H9 (cell line): ENCODE results near the gene SUPT5H. TPM values are rescaled to one million over a fixed set of nuclear protein-coding genes. Genes with fewer than 3 reads are reported as not detected.

Source experiments
- DNase-seq: peaks from one replicate; pipeline ENCODE4 v3.0.0-alpha.2; 2017
- H2AFZ ChIP-seq: one replicate; pipeline ENCODE4 v1.6.1; 2013; ENCODE audit warnings: mild to moderate bottlenecking, low read length, control low read depth, moderate library complexity
- H2AK5ac ChIP-seq: 2 replicates; pipeline ENCODE4 v1.6.1; 2013; ENCODE audit warnings: low read length, control low read depth, mixed read lengths; ENCODE audit not compliant: insufficient read length
- H2BK120ac ChIP-seq: one replicate; pipeline ENCODE4 v1.6.1; 2013; ENCODE audit warnings: low read depth, mild to moderate bottlenecking, low read length, control low read depth, inconsistent platforms; ENCODE audit not compliant: poor library complexity, severe bottlenecking
- H2BK12ac ChIP-seq: 2 replicates; pipeline ENCODE4 v1.6.1; 2013; ENCODE audit warnings: low read length, control low read depth, mixed read lengths, low read depth; ENCODE audit not compliant: insufficient read length
- H2BK15ac ChIP-seq: 2 replicates; pipeline ENCODE4 v1.6.1; 2013; ENCODE audit warnings: low read depth, low read length, control low read depth
- H2BK20ac ChIP-seq: one replicate; pipeline ENCODE4 v1.6.1; 2013; ENCODE audit warnings: low read depth, mild to moderate bottlenecking, low read length, control low read depth, inconsistent platforms; ENCODE audit not compliant: poor library complexity, severe bottlenecking
- H2BK5ac ChIP-seq: 2 replicates; pipeline ENCODE4 v1.6.1; 2013; ENCODE audit warnings: low read length, control low read depth, mixed read lengths; ENCODE audit not compliant: insufficient read length
- H3K14ac ChIP-seq: 2 replicates; pipeline ENCODE4 v1.6.1; 2013; ENCODE audit warnings: low read length, control low read depth; ENCODE audit not compliant: insufficient read depth
- H3K18ac ChIP-seq: 2 replicates; pipeline ENCODE4 v1.6.1; 2013; ENCODE audit warnings: low read depth, mild to moderate bottlenecking, mixed read lengths, low read length, control low read depth; ENCODE audit not compliant: insufficient read length
- H3K23ac ChIP-seq: 2 replicates; pipeline ENCODE4 v1.6.1; 2013; ENCODE audit warnings: low read length, control low read depth, mixed read lengths, low read depth; ENCODE audit not compliant: insufficient read length
- H3K23me2 ChIP-seq: 2 replicates; pipeline ENCODE4 v1.6.1; 2013; ENCODE audit warnings: low read depth, mild to moderate bottlenecking, mixed read lengths, low read length, control low read depth; ENCODE audit not compliant: insufficient read length, poor library complexity, severe bottlenecking
- H3K27ac ChIP-seq: 2 replicates; pipeline ENCODE4 v1.5.1; 2013; ENCODE audit warnings: low read length, control low read depth, mixed read lengths, low read depth; ENCODE audit not compliant: insufficient read length
- H3K27me3 ChIP-seq: 2 replicates; pipeline ENCODE4 v1.6.1; 2013; ENCODE audit warnings: low read length, control low read depth, inconsistent platforms; ENCODE audit not compliant: insufficient read depth
- H3K4ac ChIP-seq: 2 replicates; pipeline ENCODE4 v1.6.1; 2013; ENCODE audit warnings: low read depth, mild to moderate bottlenecking, control low read depth, inconsistent platforms, low read length, moderate library complexity
- H3K4me1 ChIP-seq: 2 replicates; pipeline ENCODE4 v1.6.1; 2013; ENCODE audit warnings: low read length, control low read depth, inconsistent platforms; ENCODE audit not compliant: insufficient read depth
- H3K4me2 ChIP-seq: 2 replicates; pipeline ENCODE4 v1.6.1; 2013; ENCODE audit warnings: low read length, control low read depth, mixed read lengths; ENCODE audit not compliant: insufficient read length, insufficient read depth
- H3K56ac ChIP-seq: 2 replicates; pipeline ENCODE4 v1.6.1; 2013; ENCODE audit warnings: low read depth, mild to moderate bottlenecking, mixed read lengths, low read length, control low read depth; ENCODE audit not compliant: insufficient read length
- H3K79me1 ChIP-seq: 2 replicates; pipeline ENCODE4 v1.6.1; 2013; ENCODE audit warnings: low read depth, mild to moderate bottlenecking, moderate library complexity, low read length, control low read depth, inconsistent platforms; ENCODE audit not compliant: insufficient read depth, poor library complexity, severe bottlenecking
- H3K79me2 ChIP-seq: 2 replicates; pipeline ENCODE4 v1.6.1; 2013; ENCODE audit warnings: low read length, control low read depth, inconsistent platforms; ENCODE audit not compliant: insufficient read depth
- H3K9ac ChIP-seq: 2 replicates; pipeline ENCODE4 v1.6.1; 2013; ENCODE audit warnings: low read length, control low read depth, mixed read lengths; ENCODE audit not compliant: insufficient read length; ENCODE audit errors: extremely low read depth
- H3K9me3 ChIP-seq: one replicate; pipeline ENCODE4 v1.6.1; 2013; ENCODE audit warnings: low read depth, low read length, inconsistent platforms; ENCODE audit not compliant: control insufficient read depth
- H3T11ph ChIP-seq: one replicate; pipeline ENCODE4 v1.6.1; 2013; ENCODE audit warnings: mild to moderate bottlenecking, low read length, control low read depth, inconsistent platforms
- H4K20me1 ChIP-seq: one replicate; pipeline ENCODE4 v1.6.1; 2013; ENCODE audit not compliant: control insufficient read depth, insufficient read length, insufficient read depth
- H4K5ac ChIP-seq: 2 replicates; pipeline ENCODE4 v1.6.1; 2013; ENCODE audit warnings: low read depth, mild to moderate bottlenecking, mixed read lengths, low read length, control low read depth; ENCODE audit not compliant: insufficient read length
- H4K8ac ChIP-seq: replicated peaks from 2 replicates; pipeline ENCODE4 v1.6.1; 2013; ENCODE audit warnings: low read length, control low read depth, mixed read lengths, low read depth; ENCODE audit not compliant: insufficient read length
- H4K91ac ChIP-seq: 2 replicates; pipeline ENCODE4 v1.6.1; 2013; ENCODE audit warnings: low read depth, mild to moderate bottlenecking, moderate library complexity, mixed read lengths, low read length, control low read depth; ENCODE audit not compliant: insufficient read length
- H3K27ac Mint-ChIP-seq, 3 experiments: 2 replicates in 2 of 3; 3 replicates in 1 of 3; pipeline ENCODE4 v1.8.0; 2020 to 2021; ENCODE audit warnings: mixed read lengths in 3 of 3, mild to moderate bottlenecking in 1 of 3, moderate library complexity in 1 of 3
- H3K27me3 Mint-ChIP-seq: 2 replicates; pipeline ENCODE4 v1.8.0; 2021; ENCODE audit warnings: low read depth, mild to moderate bottlenecking, moderate library complexity, mixed read lengths
- H3K36me3 Mint-ChIP-seq, 3 experiments: 2 replicates in 2 of 3; 3 replicates in 1 of 3; pipeline ENCODE4 v1.8.0; 2020 to 2021; ENCODE audit warnings: low read depth in 3 of 3, mixed read lengths in 3 of 3; ENCODE audit not compliant: insufficient read depth in 1 of 3
- H3K4me1 Mint-ChIP-seq, 2 experiments: 2 replicates each; pipeline ENCODE4 v1.8.0; 2020; ENCODE audit warnings: mixed read lengths in 2 of 2
- H3K4me3 Mint-ChIP-seq, 2 experiments: 2 replicates in 1 of 2; 3 replicates in 1 of 2; pipeline ENCODE4 v1.8.0; 2020 to 2021; ENCODE audit warnings: mild to moderate bottlenecking in 2 of 2, mixed read lengths in 2 of 2, moderate library complexity in 1 of 2
- H3K9me3 Mint-ChIP-seq, 2 experiments: 2 replicates in 1 of 2; 3 replicates in 1 of 2; pipeline ENCODE4 v1.8.0; 2020; ENCODE audit warnings: mild to moderate bottlenecking in 2 of 2, mixed read lengths in 2 of 2, moderate library complexity in 1 of 2
- CTCF ChIP-seq: fragments of 200-600 bp; sonication (generic); conservative IDR thresholded peaks from 3 replicates; pipeline ENCODE4 v1.8.0; 2021; ENCODE audit warnings: antibody characterized with exemption, mild to moderate bottlenecking
- WGBS: extraction: QIAGEN DNeasy Blood & Tissue Kit; methylation state at CpG from one replicate; pipeline ENCODE4 v1.1.7; 2013; ENCODE audit warnings: missing lambda C conversion rate, low lambda C conversion rate, mixed read lengths; ENCODE audit not compliant: insufficient read length; ENCODE audit errors: extremely low coverage; 5-methylcytosine and 5-hydroxymethylcytosine counted together
- total RNA-seq: library from RNA; stranded (reverse); gene quantifications from 2 replicates; pipeline ENCODE4 v1.2.1, GENCODE V29; 2021

The SUPT5H gene
- total RNA-seq, 1 experiment from 2014 or later: 145 TPM

- no peak for TF ChIP-seq CTCF
- H3K23me2 ChIP-seq: peaks cover 10% of the 10 kb centered on the region
- no peak within 1 kb of the TSS for H2AFZ ChIP-seq
- H3K4me3 Mint-ChIP-seq: peak within 1 kb of the TSS; percentile 98 to 100
- H3K9me3 ChIP-seq: no peaks in the 10 kb centered on the region
- no peak within 1 kb of the TSS for H2BK15ac ChIP-seq
- no peaks in the 10 kb centered on the region for H3K27me3 ChIP-seq
- H3K36me3 Mint-ChIP-seq: peaks cover 32 to 40% (median 37%) of the 10 kb centered on the region in 3 experiments
- peak within 1 kb of the TSS; percentile 99 to 100 (median 100) for H3K27ac Mint-ChIP-seq
- H2BK20ac ChIP-seq: no peak within 1 kb of the TSS
- no peaks in the 10 kb centered on the region for H4K20me1 ChIP-seq
- peaks cover 9% of the 10 kb centered on the region for H3K79me1 ChIP-seq
- H3K4me1 ChIP-seq: no peaks in the 10 kb centered on the region
- no peak within 1 kb of the TSS for H3K56ac ChIP-seq
- peaks cover 0 to 7% of the 10 kb centered on the region in 2 experiments; a peak in 2 of 5 replicates for H3K9me3 Mint-ChIP-seq
- WGBS: no CpG with 5 or more reads among the region's 61 CpGs
- no peak within 1 kb of the TSS for H3T11ph ChIP-seq
- H3K27ac ChIP-seq: no peak within 1 kb of the TSS
- no peak within 1 kb of the TSS for H4K5ac ChIP-seq
- H3K4me1 Mint-ChIP-seq: peaks cover 30 to 42% of the 10 kb centered on the region in 2 experiments
- H3K27me3 Mint-ChIP-seq: peaks cover 5% of the 10 kb centered on the region
- no peak within 1 kb of the TSS for H3K4ac ChIP-seq
- peak within 1 kb of the TSS; percentile 97 for H3K14ac ChIP-seq
- no peak within 1 kb of the TSS for H3K23ac ChIP-seq
- H3K9ac ChIP-seq: peak within 1 kb of the TSS; percentile 99
- H4K8ac ChIP-seq: no peak within 1 kb of the TSS
- DNase-seq: peak; percentile 98
- no peak within 1 kb of the TSS for H4K91ac ChIP-seq
- H3K4me2 ChIP-seq: peak within 1 kb of the TSS; percentile 75
- no peak within 1 kb of the TSS for H2BK5ac ChIP-seq
- H2BK12ac ChIP-seq: no peak within 1 kb of the TSS
- H2BK120ac ChIP-seq: peak within 1 kb of the TSS; percentile 53
- H3K18ac ChIP-seq: peak within 1 kb of the TSS; percentile 86
- no peak within 1 kb of the TSS for H2AK5ac ChIP-seq
- peaks cover 6% of the 10 kb centered on the region; the same call in 1 of the 2 replicates for H3K79me2 ChIP-seq
Observed at GRCh38 chr19:39435499-39436349, 9.7 kb upstream of the SUPT5H start, which contains the start of gene RPS16. TSS of gene RPS16 (minus strand) at chr19:39435949. CDS start at chr19:39435895, 54 bp downstream.
